NCI-H446 (cell line): Measurements from ENCODE around the gene CDK17.
A peak's percentile ranks its signal among the peaks of the same experiment; 100 is the strongest.
"Not testable (repeated sequence)": the region's sequence is repeated elsewhere in the genome, so short reads cannot be mapped to it uniquely, and the experiment has no call there.

Source experiments
- DNase-seq, 2 experiments: peaks; one replicate each; lab custom pipeline; 2025; lab: John Stamatoyannopoulos, UW

Gene CDK17

GRCh38 chr12:96387981-96388380 is 12.3 kb downstream of the CDK17 start:
- no peak for DNase-seq

DNA sequence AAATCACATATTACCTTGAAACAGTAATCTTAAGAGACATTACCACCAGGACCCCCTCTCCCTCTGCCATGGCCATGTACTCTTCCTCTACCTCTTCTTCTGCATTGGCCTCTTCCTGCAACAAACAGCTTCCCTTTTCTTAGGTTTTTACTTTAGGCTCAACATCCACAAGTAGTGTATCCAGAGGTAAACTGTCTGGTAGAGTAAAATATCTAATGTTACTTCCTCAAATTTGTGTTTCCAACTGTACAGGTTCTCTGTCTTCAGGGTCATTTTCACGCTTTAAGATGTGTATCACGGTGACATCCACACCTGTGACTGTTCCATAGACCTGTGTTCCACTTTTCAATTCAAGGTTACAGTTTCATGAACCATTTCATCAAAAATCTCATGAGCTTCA is 13.4 kb downstream of the CDK17 start:
- DNase-seq = no peak

DNA sequence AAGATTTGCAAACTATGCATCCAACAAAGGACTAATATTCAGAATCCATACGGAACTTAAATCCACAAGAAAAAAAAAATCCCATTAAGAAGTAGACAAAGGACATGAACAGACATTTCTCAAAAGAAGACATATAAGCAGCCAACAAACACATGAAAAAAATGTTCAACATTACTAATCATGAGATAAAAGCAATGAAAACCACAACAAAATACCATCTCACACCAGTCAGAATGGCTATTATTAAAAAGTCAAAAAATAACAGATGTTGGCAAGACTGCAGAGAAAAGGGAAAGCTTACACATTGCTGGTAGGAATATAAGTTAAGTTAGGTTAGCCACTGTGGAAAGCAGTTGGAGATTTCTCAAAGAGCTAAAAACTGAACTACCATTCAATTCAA is 16.2 kb downstream of the CDK17 start:
- no peak for DNase-seq

DNA sequence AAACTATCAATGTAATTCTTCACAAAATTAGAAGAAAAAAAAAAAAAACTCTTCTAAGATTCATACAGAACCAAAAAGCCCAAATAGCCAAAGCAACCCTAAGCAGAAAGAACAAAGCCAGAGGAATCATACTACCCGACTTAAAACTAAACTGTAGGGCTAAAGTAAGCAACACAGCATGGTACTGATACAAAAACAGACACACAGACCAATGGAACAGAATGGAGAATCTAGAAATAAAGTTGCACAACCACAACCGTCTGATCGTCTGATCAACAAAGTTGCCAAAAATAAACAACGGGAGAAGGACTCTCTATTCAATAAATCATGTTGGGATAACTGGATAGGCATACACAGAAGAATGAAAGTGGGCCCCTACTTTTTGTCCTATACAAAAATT is 16.9 kb downstream of the CDK17 start:
- DNase-seq = no peak

- not testable (repeated sequence) for DNase-seq
Measured at GRCh38 chr12:96379743-96380142, 20.5 kb downstream of the CDK17 start.

DNA sequence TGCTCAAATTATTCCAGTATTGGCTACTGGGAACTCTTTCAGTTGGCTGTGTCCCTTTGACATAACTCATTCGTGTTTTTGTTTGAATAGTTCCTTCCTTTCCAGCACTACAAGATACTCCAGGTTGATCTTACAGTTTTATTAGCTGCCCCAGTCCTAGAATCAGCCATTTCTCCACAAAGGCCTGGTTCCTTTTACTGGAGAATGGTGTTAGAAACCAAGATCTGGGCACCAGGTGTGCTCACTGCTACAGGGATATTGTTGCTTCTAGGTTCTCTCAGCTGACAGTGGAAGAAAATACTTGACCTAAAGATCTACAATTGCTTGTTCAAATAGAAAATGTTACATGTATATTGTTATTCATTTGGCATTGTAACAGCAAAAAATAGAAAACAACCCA is 21.9 kb downstream of the CDK17 start:
- no peak for DNase-seq

DNA sequence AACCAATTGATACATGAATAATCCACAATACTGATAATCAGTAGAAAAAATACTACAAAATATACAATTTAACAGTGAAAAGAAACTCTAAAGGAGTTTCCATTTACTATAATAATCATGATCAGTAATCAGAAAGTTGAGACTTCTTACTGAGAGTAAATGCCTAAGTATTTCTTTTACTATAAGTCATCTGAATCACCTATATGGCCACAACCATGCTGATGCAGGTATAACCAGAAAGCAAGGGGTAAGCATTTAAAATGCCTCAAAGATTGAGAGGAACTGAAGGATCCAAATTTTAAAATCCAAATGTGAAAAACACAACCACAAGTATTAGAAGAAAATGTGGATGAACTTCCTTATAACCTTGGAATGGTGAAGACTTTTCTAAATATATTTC is 23.4 kb downstream of the CDK17 start:
- no peak for DNase-seq

GRCh38 chr12:96375841-96376604 is 24.2 kb downstream of the CDK17 start:
- no peak for DNase-seq

DNA sequence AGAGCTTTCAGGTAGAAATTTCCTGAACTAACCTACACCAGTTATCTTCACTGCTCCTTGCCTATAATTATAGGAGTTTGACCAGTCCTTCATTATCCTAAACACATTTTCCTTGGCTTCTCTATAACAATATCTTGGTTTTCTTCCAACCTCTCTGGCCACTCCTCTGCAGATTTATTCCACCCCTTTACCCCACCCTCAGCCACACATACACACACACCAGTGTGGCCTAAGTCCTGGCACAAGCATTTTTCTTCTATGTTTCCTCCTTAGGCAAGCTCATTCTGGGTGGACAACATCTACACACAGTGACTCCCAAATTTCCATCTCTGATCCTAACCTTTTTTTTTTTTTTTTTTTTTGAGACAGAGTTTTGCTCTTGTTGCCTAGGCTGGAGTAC is 25.1 kb downstream of the CDK17 start:
- no peak for DNase-seq

- no peak for DNase-seq
Measured at GRCh38 chr12:96371790-96372699, 28.2 kb downstream of the CDK17 start.

GRCh38 chr12:96371138-96371789 is 29.0 kb downstream of the CDK17 start:
- DNase-seq = no peak

DNA sequence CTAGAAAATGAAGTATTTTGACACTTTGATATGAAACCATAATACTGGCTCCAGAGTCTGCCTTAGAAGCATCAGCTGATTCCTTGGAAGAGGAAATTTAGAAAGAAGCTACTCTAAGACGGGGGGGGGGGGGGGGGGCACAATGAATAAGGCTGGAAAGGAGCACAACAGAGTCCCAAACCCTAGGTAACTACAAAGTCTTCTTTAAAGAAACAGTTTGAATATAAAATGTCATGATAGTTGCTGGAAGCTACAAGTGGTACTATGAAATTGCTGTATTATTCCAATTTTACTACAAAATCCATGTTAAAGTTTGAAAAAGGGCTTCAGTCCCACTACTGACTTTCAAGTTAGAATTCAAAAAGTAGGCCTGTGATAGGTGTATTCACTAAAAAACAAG is 31.6 kb downstream of the CDK17 start:
- no peak for DNase-seq

- peak in 1 of 2 experiments; percentile 74 for DNase-seq
Measured at GRCh38 chr12:96368233-96368632, 32.0 kb downstream of the CDK17 start.

- DNase-seq = no peak
Measured at GRCh38 chr12:96366381-96366654, 33.9 kb downstream of the CDK17 start.

- no peak for DNase-seq
Measured at GRCh38 chr12:96365604-96366380, 34.4 kb downstream of the CDK17 start.

- no peak for DNase-seq
Measured at GRCh38 chr12:96364092-96364700, 36.0 kb downstream of the CDK17 start.

- no peak for DNase-seq
Measured at GRCh38 chr12:96361074-96361473, 39.2 kb downstream of the CDK17 start.

DNA sequence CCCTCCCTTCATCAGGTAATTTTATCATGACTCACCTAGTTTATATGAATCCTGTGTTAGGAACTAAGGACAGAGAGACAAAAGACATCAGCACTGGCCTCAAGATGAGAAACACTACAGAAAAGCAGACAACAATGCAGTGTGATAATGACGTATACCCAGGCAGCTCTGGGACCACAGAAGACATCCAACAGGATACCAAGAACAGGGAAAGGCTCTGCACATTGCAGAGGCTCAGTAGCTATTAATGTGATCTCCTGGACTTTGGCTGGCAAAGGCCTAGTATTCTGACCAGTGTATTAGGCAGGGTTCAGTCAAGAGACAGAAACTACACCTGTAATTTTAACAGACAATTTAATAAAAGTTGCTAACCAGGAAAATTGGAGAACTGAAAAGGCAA is 39.7 kb downstream of the CDK17 start:
- no peak for DNase-seq

DNA sequence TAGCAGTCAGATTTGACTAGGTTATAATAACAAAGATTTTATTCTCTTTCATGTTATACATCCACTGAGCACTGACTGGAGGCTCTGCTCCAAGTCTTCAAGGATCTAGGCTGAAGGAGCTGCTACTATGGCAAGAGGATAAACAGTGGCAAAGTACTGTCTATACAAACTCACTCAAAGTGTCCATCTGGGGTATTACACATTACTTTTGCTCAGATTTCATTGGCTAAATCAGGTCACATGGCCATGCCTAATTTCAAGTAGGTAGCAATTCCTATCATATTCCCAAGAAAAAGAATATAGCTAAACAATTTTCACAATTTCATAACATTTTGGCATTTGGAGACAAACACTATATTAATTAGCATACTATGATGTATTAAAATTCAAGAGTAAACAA is 40.9 kb downstream of the CDK17 start:
- DNase-seq = no peak

- DNase-seq = no peak
Measured at GRCh38 chr12:96356831-96357230, 43.4 kb downstream of the CDK17 start.

DNA sequence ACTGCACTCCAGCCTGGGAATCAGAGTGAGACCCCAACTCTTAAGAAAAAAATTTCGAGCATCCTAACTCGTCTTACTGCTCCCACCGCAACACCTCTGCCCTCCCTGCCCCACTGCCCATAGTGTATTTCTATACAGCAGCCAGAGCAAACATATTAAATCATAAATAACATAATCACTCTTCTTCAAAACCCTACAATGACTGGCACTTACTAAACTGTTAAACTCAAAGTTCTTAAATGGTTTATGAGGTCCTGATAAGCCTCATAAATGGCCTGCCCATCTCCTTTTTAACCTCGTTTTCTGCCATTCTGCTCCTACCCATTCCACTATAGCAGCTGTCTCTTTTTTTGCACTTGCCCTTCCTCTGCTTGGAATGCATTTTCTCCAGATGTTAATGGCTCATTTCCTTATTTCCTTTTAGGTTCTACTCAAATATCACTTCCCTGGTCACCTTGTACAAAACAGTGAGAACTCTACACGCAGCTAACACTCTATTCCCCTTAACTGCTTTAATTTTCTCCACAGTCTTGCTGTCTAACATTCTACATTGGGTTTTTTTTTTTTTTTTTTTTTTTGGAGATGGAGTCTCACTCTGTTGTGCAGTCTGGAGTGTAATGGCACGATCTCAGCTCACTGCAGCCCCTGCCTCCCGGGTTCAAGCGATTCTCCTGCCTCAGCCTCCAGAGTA is 45.2 kb downstream of the CDK17 start:
- DNase-seq = no peak
